ENCODE measurements around the gene MBD6. TPM values are rescaled to one million over a fixed set of nuclear protein-coding genes. Genes with fewer than 3 reads are reported as not detected.

Gene MBD6
- total and polyA plus RNA-seq, 2 of the 8 experiments (the other 6 are each of a cell fraction or from before 2014, with no cell fraction given), result 3.9 to 32.3 TPM

DNA sequence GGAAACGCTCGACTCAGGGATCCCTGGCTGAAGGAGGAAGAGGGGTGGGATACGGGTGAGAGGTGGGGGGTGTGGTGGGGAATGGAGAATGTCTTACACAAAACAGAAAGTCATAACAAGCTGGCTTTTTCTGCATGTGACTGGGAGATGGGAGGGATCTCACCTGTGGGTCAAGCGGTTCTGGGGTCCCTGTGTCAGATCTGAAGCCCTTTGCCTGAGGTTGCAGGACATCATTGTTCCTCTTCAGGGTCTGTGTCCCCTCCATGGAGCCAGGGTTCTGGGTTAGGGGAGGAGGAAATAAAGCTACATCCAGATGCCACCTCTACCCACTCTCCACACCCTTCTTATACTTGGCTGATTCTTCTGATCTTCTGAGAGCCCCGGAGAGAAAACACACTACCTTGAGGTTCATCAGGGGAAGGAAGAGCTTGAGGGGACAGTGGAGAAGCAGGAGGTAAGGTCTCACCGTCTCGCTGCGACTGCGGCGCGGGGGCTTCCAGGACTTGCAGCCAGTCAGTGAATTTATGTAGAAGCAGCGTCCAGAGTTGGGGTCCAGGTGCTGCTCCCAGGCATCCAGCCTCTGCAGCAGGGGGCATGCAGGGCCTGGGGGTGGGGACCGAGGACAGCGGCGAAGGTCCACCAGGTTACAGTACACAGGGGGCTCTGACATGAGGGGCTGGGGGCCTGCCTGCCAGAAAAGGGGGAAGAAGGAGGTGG, 45.5 kb upstream of the MBD6 start (continued):
- TF ChIP-seq CTCF (IDR thresholded peaks at IDR 0.05; ENCODE audit: control extremely low read depth in 1 of 3, insufficient read depth in 1 of 3, low read depth in 1 of 3, low read length in 3 of 3), result no peak
- TF ChIP-seq SAP30 (IDR thresholded peaks at IDR 0.05; ENCODE audit: insufficient read depth, insufficient replicate concordance, low read length), result no peak
- no peak for TF ChIP-seq KDM4A (IDR thresholded peaks at IDR 0.05; ENCODE audit: low read depth, low read length, severe bottlenecking)
- no peak for TF ChIP-seq NANOG (IDR thresholded peaks at IDR 0.05; ENCODE audit: insufficient read depth, low read depth, low read length, poor library complexity, severe bottlenecking)

Measured in H1 (cell line).